Transverse colon (tissue), 4 donors: ENCODE results near the gene SPHK1.

Source experiments
- CTCF ChIP-seq, 5 experiments: fragments of 200-600 bp in 3 of 5; fragments of 450-650 bp in 2 of 5; sonication (generic) in 3 of 5; IDR thresholded peaks; 1 replicate in 2 of 5; 2 replicates in 3 of 5; pipeline ENCODE4 v1.5.1; 2016 to 2017; ENCODE audit warnings: antibody characterized with exemption in 5 of 5, inconsistent platforms in 3 of 5, mild to moderate bottlenecking in 2 of 5, moderate library complexity in 1 of 5
- POLR2AphosphoS5 ChIP-seq, 3 donors: sonication (generic); formaldehyde crosslinking; IDR thresholded peaks; one replicate each; pipeline ENCODE4 v1.6.1; 2016; ENCODE audit warnings: antibody characterized with exemption in 3 of 3

- TF ChIP-seq POLR2AphosphoS5 (IDR thresholded peaks at IDR 0.05) (no peak), CTCF (IDR thresholded peaks at IDR 0.05) (no peak)
These were observed 2.0 kb upstream of the SPHK1 start for GRCh38 chr17:76382351-76382802.
